AG04449 (cell line): ENCODE results near the gene ARMC5.

Experiments
- CTCF ChIA-PET: fragments of 350-600 bp; formaldehyde crosslinking; extraction: SDS; loops from one replicate; lab custom pipeline; 2021; ENCODE audit warnings: antibody characterized with exemption; lab: Yijun Ruan, JAX
- POLR2A ChIA-PET: fragments of 400-600, 350-600 bp; formaldehyde crosslinking; extraction: SDS; loops from one replicate; lab custom pipeline; 2020; ENCODE audit warnings: antibody characterized with exemption, inconsistent platforms; lab: Yijun Ruan, JAX
- DNase-seq: peaks from one replicate; pipeline ENCODE4 v3.0.0-alpha.2; 2010; ENCODE audit warnings: low read depth, low spot score
- H3K4me3 ChIP-seq: 2 replicates; pipeline ENCODE4 v1.5.1; 2011; ENCODE audit warnings: low read depth, mild to moderate bottlenecking, control low read depth, low read length
- TF ChIP-seq, protein P1 (sequence below): IDR thresholded peaks from one replicate; pipeline ENCODE4 v1.5.1; 2011; ENCODE audit warnings: mild to moderate bottlenecking, moderate library complexity, low read length, control low read depth, inconsistent platforms; ENCODE audit not compliant: insufficient read depth; ENCODE audit errors: missing control alignments

Gene ARMC5

DNA sequence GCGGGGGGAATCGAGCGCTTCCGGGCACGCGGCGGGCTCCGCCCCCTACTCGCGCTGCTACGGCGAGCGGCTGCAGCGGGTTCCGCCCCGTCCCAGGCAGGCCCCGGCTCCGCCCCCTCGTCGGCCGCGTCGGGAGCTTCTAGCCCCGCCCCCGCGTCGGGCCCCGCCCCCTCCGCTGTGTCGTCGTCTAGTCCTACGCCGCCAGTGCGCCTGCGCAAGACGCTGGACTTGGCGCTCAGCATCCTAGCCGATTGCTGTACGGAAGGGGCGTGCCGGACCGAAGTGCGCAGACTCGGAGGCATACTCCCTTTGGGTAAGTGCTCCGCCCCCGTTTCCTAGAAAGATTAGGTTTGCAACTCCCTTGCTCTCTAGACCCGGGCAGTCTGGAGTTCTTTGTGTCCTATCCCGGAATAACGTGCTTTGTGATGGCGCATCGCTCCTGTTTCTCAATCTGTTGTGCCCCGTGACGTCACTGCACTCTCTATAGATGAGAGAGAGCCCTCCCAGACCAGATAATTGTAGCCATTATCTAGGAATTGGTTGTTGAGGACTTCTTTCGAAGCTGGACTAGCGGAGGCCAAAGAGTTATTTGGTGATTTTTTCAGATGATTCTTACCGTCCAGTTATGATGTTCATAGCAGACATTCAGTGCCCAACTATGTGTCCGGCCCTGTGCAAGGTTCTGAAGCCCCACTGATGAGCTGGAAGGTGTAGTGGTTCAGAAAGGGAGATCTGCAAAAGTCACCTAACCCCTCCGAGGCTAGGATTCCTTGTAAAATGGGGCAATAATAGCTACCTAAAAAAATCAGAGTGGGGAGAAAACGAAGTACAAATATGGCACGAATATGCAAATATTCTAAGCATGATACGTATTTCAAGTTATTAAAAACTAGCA, 633 bp downstream of the ARMC5 start:
- TF ChIP-seq, protein P1, sequence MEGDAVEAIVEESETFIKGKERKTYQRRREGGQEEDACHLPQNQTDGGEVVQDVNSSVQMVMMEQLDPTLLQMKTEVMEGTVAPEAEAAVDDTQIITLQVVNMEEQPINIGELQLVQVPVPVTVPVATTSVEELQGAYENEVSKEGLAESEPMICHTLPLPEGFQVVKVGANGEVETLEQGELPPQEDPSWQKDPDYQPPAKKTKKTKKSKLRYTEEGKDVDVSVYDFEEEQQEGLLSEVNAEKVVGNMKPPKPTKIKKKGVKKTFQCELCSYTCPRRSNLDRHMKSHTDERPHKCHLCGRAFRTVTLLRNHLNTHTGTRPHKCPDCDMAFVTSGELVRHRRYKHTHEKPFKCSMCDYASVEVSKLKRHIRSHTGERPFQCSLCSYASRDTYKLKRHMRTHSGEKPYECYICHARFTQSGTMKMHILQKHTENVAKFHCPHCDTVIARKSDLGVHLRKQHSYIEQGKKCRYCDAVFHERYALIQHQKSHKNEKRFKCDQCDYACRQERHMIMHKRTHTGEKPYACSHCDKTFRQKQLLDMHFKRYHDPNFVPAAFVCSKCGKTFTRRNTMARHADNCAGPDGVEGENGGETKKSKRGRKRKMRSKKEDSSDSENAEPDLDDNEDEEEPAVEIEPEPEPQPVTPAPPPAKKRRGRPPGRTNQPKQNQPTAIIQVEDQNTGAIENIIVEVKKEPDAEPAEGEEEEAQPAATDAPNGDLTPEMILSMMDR: no peak

DNA sequence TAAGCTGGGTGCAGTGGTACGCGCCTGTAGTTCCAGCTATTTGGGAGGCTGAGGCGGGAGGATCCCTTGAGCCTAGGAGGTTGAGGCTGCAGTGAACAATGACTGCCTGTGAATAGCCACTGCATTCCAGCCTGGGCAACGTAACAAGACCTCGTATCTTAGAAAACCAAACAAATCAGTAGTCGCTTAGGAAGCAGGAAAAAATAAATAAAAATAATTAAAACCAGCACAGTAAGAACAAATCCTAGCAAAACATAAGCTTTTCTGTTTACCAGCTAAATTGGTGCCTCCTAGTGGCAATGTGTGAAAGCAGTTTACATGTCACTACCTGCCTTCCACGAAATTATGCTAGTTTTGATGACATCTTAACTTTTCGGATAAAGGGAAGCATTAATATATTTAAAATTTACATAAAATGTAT, 1.3 kb downstream of the ARMC5 start:
- ChIA-PET POLR2A (interaction anchor here (0.6 to 3.8 kb wide), 6 partner anchors 9 to 318 kb away, joined by 3 to 25 read pairs (median 6); partner anchors contain the start of genes FUS, SLC5A2 and TGFB1I1), CTCF (interaction anchor here (0.8 to 11.7 kb wide), 30 partner anchors 9 to 526 kb away, joined by 3 to 134 read pairs (median 5); partner anchors contain the start of genes HSD3B7, PYCARD, TGFB1I1 and ZNF843)
- TF ChIP-seq, protein P1: peak; percentile 56
- H3K4me3 ChIP-seq: peak overlapping the region; percentile 64
- no peak for DNase-seq

More for the DNA sequence above, 633 bp downstream of the ARMC5 start:
- DNase-seq: peak; percentile 90
- H3K4me3 ChIP-seq: peak overlapping the region; percentile 64
- ChIA-PET CTCF (interaction anchor here (0.8 to 11.7 kb wide), 34 partner anchors 8 to 506 kb away, joined by 3 to 134 read pairs (median 5); partner anchors contain the start of genes HSD3B7, PYCARD, TGFB1I1 and TRIM72), POLR2A (interaction anchor here (0.6 to 3.8 kb wide), 9 partner anchors 10 to 342 kb away, joined by 3 to 25 read pairs (median 3); partner anchors contain the start of genes FUS, KAT8, RUSF1 and SLC5A2)

DNA sequence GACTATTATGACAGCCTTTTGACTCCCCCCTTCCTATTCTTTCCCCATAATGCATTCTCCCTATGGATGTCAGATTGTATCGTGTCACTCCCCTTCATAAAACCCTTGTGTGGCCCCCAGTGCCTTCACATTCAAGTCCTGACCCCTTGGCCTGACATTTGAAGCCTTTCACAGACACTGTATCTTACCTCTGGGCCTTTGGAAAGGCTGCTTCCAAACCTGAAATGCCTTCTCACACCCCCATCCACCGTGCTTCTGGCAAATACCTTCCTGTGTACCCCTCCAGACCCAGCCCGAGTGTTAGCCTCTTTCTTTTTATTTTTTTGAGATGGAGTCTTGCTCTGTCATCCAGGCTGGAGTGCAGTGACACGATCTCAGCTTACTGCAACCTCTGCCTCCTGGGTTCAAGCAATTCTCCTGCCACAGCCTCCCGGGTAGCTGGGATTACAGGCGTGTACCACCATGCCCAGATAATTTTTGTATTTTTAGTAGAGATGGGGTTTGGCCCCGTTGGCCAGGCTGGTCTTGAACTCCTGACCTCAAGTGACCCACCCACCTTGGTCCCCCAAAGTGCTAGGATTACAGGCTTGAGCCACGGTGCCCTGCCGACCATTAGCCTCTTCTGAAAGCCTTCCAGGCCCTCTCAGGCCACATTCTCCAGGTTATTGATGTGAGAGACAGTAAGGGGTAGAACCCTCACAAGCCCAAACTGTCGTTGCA, 2.1 kb downstream of the ARMC5 start:
- ChIA-PET POLR2A (interaction anchor here (3.0 kb wide), 1 partner anchor 10 kb away, joined by 12 read pairs; the partner anchor contains the start of gene TGFB1I1), CTCF (interaction anchor here (0.9 to 11.7 kb wide), 28 partner anchors 9 to 526 kb away, joined by 3 to 134 read pairs (median 6); partner anchors contain the start of genes HSD3B7, PYCARD, TGFB1I1 and ZNF843)
- H3K4me3 ChIP-seq: no peak overlapping the region
- TF ChIP-seq, protein P1: no peak
- no peak for DNase-seq

DNA sequence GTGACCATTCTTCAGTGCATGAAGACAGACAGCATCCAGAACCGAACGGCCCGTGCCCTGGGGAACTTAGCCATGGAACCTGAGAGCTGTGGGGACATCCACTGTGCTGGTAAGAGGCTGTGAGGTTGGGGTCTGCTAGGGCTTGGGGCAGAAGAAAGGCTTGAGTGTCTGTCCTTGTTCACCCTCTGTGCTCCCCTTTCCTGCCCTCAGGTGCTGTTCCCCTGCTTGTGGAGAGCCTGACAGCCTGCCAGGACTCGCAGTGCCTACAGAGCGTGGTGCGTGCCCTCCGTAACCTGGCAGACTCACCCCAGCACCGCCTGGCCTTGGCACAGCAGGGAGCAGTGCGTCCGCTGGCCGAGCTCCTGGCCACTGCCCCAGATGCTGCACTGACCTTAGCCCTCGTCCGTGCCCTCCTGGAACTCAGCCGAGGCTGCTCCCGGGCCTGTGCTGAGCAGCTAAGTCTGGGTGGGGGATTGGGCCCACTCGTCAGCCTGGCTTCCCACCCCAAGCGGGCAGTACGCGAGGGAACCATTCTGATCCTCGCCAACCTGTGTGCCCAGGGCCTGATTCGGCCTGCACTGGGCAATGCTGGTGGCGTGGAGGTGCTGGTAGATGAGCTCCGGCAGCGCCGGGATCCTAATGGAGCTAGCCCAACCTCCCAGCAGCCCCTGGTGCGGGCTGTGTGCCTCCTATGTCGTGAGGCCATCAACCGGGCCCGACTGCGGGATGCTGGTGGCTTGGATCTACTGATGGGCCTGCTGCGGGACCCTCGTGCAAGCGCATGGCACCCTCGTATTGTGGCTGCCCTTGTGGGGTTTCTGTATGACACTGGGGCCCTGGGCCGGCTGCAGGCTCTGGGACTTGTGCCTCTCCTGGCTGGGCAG, 2.9 kb downstream of the ARMC5 start:
- CTCF ChIA-PET: interaction anchor here (0.6 to 11.7 kb wide), 8 partner anchors 8 to 527 kb away, joined by 3 to 134 read pairs (median 3); partner anchors contain the start of genes TGFB1I1 and ZNF843
- no peak for DNase-seq
- POLR2A ChIA-PET: interaction anchor here (3.0 kb wide), 1 partner anchor 9 kb away, joined by 12 read pairs; the partner anchor contains the start of gene TGFB1I1
- H3K4me3 ChIP-seq: no peak overlapping the region
- TF ChIP-seq, protein P1: no peak

DNA sequence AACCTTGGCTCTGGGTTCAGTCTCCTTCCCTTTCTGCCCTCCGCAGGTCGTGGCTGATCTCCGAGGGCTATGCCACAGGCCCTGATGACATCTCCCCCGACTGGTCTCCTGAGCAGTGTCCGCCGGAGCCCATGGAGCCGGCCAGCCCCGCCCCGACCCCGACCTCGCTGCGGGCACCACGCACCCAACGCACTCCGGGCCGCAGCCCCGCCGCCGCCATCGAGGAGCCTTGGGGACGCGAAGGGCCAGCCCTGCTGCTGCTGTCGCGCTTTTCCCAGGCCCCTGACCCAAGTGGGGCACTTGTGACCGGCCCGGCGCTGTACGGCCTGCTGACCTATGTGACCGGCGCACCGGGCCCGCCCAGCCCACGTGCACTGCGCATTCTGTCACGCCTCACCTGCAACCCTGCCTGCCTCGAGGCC, 5.1 kb downstream of the ARMC5 start:
- H3K4me3 ChIP-seq: no peak overlapping the region
- TF ChIP-seq, protein P1: no peak
- DNase-seq: no peak
- ChIA-PET POLR2A (no interaction called here), CTCF (interaction anchor here (1.0 kb wide), 1 partner anchor 480 kb away, joined by 3 read pairs; no protein-coding TSS in a partner anchor)
